Cardiac muscle cell (in vitro differentiated cells and primary cell): ENCODE results near the gene HIVEP1. TPM values are rescaled to one million over a fixed set of nuclear protein-coding genes. Genes with fewer than 3 reads are reported as not detected.

ENCODE experiments used
- DNase-seq, 2 donors: peaks; one replicate each; pipeline versions ENCODE4 v3.0.0 to v3.0.0-alpha.2; 2010 to 2017; ENCODE audit warnings: low read depth in 1 of 2, low spot score in 1 of 2
- H3K27ac ChIP-seq: fragments of 200-600 bp; sonication (generic); 2 replicates; pipeline ENCODE4 v1.5.1; 2016
- H3K27me3 ChIP-seq: fragments of 200-600 bp; sonication (generic); 2 replicates; pipeline ENCODE4 v1.6.0; 2016; ENCODE audit warnings: control low read depth
- H3K36me3 ChIP-seq: fragments of 200-600 bp; sonication (generic); 2 replicates; pipeline ENCODE4 v1.5.1; 2016; ENCODE audit warnings: control low read depth
- H3K4me1 ChIP-seq: fragments of 200-600 bp; sonication (generic); 2 replicates; pipeline ENCODE4 v1.8.1; 2017; ENCODE audit warnings: low read depth, mild to moderate bottlenecking, mixed run types
- H3K4me3 ChIP-seq: fragments of 200-600 bp; sonication (generic); 2 replicates; pipeline ENCODE4 v1.5.1; 2016; ENCODE audit warnings: mild to moderate bottlenecking
- H3K9me3 ChIP-seq: fragments of 200-600 bp; sonication (generic); 2 replicates; pipeline ENCODE4 v1.5.1; 2017; ENCODE audit warnings: low read depth, mild to moderate bottlenecking, control low read depth
- polyA plus RNA-seq: library from polyadenylated mRNA; unstranded; fragments of >200 nt; fragmentation: Nextera tagmentation; extraction: Ambion mirVana; gene quantifications from 2 replicates; pipeline ENCODE4 v1.2.1, GENCODE V29; 2016
- total RNA-seq: library from RNA; depleted of rRNA; stranded (reverse); fragments of >200 nt; gene quantifications from 2 replicates; pipeline ENCODE4 v1.2.3, GENCODE V29; 2016
- TF ChIP-seq, protein P1 (sequence below): IDR thresholded peaks from 2 replicates; pipeline ENCODE4 v1.5.1; 2012; ENCODE audit warnings: low read depth, mild to moderate bottlenecking, low read length

The HIVEP1 gene
- total and polyA plus RNA-seq, 2 experiments from 2014 or later, result 5.3 to 20.0 TPM

DNA sequence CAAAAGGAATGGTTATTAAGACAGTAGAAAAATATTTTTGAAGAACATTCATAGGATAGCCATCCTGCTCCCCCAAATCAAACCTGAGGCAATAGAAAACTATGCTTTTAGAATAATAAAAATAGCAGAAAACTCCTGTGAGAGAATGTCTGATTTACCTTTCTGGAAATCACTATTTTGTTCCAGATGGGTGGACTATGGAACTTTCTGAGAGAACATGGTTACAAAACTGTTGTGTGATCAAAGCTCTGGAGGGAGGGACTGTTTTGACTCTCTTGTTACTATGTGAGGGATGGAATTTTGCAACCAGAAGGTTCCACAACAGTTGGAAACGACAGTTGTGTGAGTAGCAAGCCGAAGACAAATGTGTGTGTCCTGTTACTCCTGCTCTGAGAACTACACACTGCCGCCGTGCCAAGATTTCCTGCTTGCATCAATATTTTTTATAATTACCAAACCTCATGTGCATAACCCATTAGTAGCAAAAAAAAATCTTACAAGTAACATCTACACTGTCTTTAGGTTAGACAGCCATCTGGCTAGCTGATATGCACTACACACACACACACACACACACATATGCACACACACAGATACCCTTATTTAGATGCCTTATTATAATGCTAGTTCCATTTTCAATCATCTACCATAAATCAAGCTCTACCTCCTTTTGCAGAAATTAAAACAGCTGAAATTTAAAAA lies 11.0 kb upstream of the HIVEP1 start:
- no peak overlapping the region for H3K27ac ChIP-seq
- H3K36me3 ChIP-seq, result no peaks in the 10 kb centered on the region

DNA sequence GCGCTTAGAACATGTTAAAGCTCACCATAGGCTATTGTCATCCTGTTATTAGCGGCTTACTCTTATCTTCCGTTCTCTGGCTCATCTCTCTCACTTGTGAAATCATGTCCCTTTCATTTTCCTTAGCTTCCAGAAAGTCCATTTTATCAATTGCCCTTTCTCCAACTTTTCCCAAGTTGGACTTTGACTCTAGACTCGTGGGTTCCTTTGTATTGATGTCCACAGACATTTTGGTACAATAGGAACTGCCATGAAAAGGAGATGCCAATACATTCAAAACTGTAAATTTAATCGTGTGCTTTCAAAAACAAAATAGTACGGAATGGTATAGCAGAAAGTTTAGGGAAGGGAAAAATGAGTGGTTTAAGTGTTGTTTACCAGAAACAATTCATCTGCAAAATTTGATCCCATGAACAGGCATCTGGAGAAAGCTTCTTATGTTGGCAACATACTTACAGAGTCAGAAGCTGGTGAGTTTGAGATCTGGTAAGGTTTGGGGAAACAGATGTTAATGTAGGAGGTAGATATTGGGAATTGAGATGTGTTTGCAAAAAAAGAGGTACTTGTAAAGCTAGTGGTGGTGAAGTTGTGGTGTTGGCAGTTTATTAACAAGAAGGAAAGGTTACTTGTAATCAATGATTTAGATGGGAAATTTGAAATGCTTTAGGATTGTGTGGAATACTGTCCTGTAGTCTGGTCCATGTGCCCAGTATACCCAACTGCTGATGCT lies 10.2 kb upstream of the HIVEP1 start:
- Histone ChIP-seq H3K36me3 (no peaks in the 10 kb centered on the region), H3K27me3 (no peaks in the 10 kb centered on the region), H3K4me3 (no peak overlapping the region), H3K27ac (no peak overlapping the region), H3K9me3 (no peaks in the 10 kb centered on the region), H3K4me1 (no peaks in the 10 kb centered on the region)
- peak in 1 of 2 donors; percentile 19 for DNase-seq
- TF ChIP-seq, protein P1, sequence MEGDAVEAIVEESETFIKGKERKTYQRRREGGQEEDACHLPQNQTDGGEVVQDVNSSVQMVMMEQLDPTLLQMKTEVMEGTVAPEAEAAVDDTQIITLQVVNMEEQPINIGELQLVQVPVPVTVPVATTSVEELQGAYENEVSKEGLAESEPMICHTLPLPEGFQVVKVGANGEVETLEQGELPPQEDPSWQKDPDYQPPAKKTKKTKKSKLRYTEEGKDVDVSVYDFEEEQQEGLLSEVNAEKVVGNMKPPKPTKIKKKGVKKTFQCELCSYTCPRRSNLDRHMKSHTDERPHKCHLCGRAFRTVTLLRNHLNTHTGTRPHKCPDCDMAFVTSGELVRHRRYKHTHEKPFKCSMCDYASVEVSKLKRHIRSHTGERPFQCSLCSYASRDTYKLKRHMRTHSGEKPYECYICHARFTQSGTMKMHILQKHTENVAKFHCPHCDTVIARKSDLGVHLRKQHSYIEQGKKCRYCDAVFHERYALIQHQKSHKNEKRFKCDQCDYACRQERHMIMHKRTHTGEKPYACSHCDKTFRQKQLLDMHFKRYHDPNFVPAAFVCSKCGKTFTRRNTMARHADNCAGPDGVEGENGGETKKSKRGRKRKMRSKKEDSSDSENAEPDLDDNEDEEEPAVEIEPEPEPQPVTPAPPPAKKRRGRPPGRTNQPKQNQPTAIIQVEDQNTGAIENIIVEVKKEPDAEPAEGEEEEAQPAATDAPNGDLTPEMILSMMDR, result no peak

More for the DNA sequence above, 11.0 kb upstream of the HIVEP1 start:
- TF ChIP-seq, protein P1, result no peak
- Histone ChIP-seq H3K27me3 (no peaks in the 10 kb centered on the region), H3K4me3 (no peak overlapping the region), H3K9me3 (no peaks in the 10 kb centered on the region), H3K4me1 (no peaks in the 10 kb centered on the region)
- DNase-seq, result peak in 1 of 2 donors; percentile 58

DNA sequence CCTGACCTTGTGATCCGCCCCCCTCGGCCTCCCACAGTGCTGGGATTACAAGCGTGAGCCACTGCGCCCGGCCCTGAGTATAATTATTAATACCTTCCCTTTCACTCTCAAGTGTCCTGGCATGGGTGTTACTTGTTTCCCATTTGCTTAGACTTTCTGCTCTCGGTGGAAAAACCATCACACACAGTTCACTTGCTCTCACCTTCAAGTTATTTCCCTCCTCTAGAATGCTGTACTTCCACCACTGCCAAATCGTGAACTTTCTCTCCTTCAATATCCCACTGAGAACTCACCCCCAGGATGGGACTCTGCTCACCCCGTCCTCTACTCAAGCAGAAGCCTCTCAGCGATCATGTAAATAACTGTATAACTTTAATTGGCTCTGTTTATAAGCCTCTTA lies 4.6 kb upstream of the HIVEP1 start:
- no peak for DNase-seq
- peaks cover 15% of the 10 kb centered on the region for H3K4me1 ChIP-seq
- no peaks in the 10 kb centered on the region for H3K36me3 ChIP-seq
- no peaks in the 10 kb centered on the region for H3K27me3 ChIP-seq
- peak overlapping the region; percentile 97 for H3K27ac ChIP-seq
- H3K9me3 ChIP-seq, result no peaks in the 10 kb centered on the region
- TF ChIP-seq, protein P1, result no peak
- H3K4me3 ChIP-seq, result no peak overlapping the region

DNA sequence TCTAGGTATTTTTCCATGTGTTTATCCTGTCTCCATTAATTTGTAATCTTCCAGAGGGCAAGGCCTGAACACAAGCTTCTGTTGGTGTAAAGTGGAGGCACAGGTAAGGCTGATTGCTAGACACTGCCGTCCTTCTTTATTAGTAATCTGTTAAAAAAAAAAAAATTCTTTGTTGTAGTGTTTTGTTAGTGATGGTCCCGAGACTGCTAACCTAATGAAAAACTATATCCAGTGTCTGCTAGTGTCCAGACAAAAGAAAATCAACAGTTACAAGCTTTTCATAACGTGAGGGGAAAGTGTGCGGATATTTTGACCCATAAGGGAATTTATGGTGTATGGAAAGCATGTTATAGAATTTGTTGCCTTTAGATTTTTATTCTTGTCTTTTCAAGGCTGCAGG lies 4.2 kb upstream of the HIVEP1 start:
- Histone ChIP-seq H3K9me3 (no peaks in the 10 kb centered on the region), H3K36me3 (no peaks in the 10 kb centered on the region), H3K4me1 (peaks cover 15% of the 10 kb centered on the region), H3K27ac (peak overlapping the region; percentile 97), H3K27me3 (no peaks in the 10 kb centered on the region), H3K4me3 (peak overlapping the region; percentile 81)
- TF ChIP-seq, protein P1, result no peak
- no peak for DNase-seq

DNA sequence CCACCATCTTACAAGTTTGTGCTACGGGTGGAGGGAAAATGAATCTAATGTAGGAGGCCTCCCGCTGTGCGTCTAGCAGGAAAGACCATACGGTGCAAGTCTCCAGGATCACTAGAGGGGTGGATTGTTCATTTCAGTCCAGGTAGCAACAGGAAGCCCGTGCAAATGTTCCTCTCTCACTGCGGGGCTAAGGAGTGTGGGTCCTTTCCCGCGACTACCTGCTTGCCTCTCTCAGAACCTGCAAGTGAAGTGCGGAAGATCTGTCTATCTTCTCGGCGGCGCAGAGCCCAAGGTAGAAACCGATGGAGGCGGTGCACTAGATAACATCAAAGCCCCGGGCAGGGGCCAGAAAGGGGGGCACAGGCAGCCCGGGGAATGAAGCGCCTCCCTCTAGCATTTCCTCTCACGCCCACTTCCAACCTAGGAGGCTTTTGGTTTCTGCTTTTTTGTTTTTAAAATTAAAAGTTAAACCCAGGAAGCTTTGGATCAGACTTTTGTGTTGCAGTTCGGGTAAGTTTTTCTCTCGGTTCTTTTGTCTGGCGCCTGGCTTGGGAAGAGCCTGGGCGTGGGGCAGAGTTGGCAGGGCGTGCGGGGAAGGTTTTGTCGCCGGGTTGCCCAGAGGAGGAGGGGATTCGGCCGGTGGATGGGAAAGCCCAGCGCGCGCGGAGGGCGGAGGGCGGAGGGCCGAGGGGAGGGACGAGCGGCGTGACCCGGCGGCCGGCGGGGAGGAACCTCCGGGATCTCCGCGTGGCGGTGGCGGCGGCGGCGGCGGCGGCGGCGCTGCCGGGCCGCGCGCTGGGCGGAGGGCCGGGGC lies 3.5 kb upstream of the HIVEP1 start:
- Histone ChIP-seq H3K36me3 (no peaks in the 10 kb centered on the region), H3K27ac (peak overlapping the region; percentile 97), H3K9me3 (no peaks in the 10 kb centered on the region), H3K4me3 (peak overlapping the region; percentile 81), H3K27me3 (no peaks in the 10 kb centered on the region), H3K4me1 (peaks cover 17% of the 10 kb centered on the region)
- TF ChIP-seq, protein P1, result no peak
- peak; percentile 84 to 90 for DNase-seq
